Transverse colon (tissue), 4 donors: ENCODE results near the gene POMC. TPM values are rescaled to one million over a fixed set of nuclear protein-coding genes. Genes with fewer than 3 reads are reported as not detected.

Experiments
- DNase-seq: peaks from one replicate; pipeline ENCODE4 v3.0.0-alpha.2; 2019
- H3K27ac ChIP-seq, 4 donors: fragments of 200-600 bp; sonication (generic); 2 replicates each; pipeline ENCODE4 v1.5.1; 2016 to 2018; ENCODE audit warnings: inconsistent platforms in 4 of 4
- H3K27me3 ChIP-seq: fragments of 200-600 bp; sonication (generic); 2 replicates; pipeline ENCODE4 v1.5.1; 2017; ENCODE audit warnings: inconsistent platforms
- H3K36me3 ChIP-seq, 4 donors: fragments of 200-600 bp; sonication (generic); 2 replicates each; pipeline ENCODE4 v1.5.1; 2017 to 2019; ENCODE audit warnings: inconsistent platforms in 4 of 4
- H3K4me1 ChIP-seq, 4 donors: fragments of 200-600 bp; sonication (generic); 2 replicates each; pipeline ENCODE4 v1.5.1; 2017 to 2020; ENCODE audit warnings: inconsistent platforms in 4 of 4
- H3K4me3 ChIP-seq, 4 donors: fragments of 200-600 bp; sonication (generic); 1 replicate in 1 of 4; 2 replicates in 3 of 4; pipeline versions ENCODE4 v1.5.1 to v1.6.1; 2017 to 2019; ENCODE audit warnings: inconsistent platforms in 4 of 4
- H3K9me3 ChIP-seq, 2 donors: fragments of 200-600 bp; sonication (generic); 2 replicates each; pipeline ENCODE4 v1.5.1; 2017 to 2019; ENCODE audit warnings: inconsistent platforms in 2 of 2
- EP300 ChIP-seq: sonication (generic); formaldehyde crosslinking; IDR thresholded peaks from one replicate; pipeline ENCODE4 v1.6.1; 2017; ENCODE audit warnings: antibody characterized with exemption, low read depth
- POLR2A ChIP-seq: fragments of 450-650 bp; IDR thresholded peaks from one replicate; pipeline ENCODE4 v1.6.1; 2016; ENCODE audit warnings: antibody characterized with exemption, mild to moderate bottlenecking, moderate library complexity
- POLR2AphosphoS5 ChIP-seq, 3 donors: sonication (generic); formaldehyde crosslinking; IDR thresholded peaks; one replicate each; pipeline ENCODE4 v1.6.1; 2016; ENCODE audit warnings: antibody characterized with exemption in 3 of 3
- WGBS, 2 donors: methylation state at CpG; one replicate each; pipeline ENCODE4 v1.1.5; 2018; ENCODE audit warnings: low coverage in 1 of 2; 5-methylcytosine and 5-hydroxymethylcytosine counted together
- in situ Hi-C, 4 donors: fragments of 200-750 bp; cut with MboI; loops; one replicate each; pipeline versions ENCODE4 v1.15.0 to v1.15.1; 2017; ENCODE audit warnings: low sequenced_read_pairs in 3 of 4, low pct_ligation_motif_present in 1 of 4, low pct_unique_long_range_greater_than_20kb in 1 of 4
- intact Hi-C: fragments of 100-400 bp; cut with DNase I; formaldehyde crosslinking; loops from one replicate; pipeline ENCODE4 v1.15.1; 2023; ENCODE audit warnings: low total_unique reads
- total RNA-seq, 4 donors: library from RNA; depleted of rRNA; stranded (reverse); fragments of >200 nt; gene quantifications; one replicate each; pipeline ENCODE4 v1.1.0, GENCODE V29; 2016
- TF ChIP-seq, protein P1 (sequence below), 5 experiments: fragments of 200-600 bp in 3 of 5; fragments of 450-650 bp in 2 of 5; sonication (generic) in 3 of 5; IDR thresholded peaks; 1 replicate in 2 of 5; 2 replicates in 3 of 5; pipeline ENCODE4 v1.5.1; 2016 to 2017; ENCODE audit warnings: antibody characterized with exemption in 5 of 5, inconsistent platforms in 3 of 5, mild to moderate bottlenecking in 2 of 5, moderate library complexity in 1 of 5

The POMC gene
- total RNA-seq, 4 donors from 2014 or later: 7.9 to 9.0 TPM; not detected in 2

GRCh38 chr2:25201265-25201664, 32.9 kb upstream of the POMC start:
- H3K27ac ChIP-seq: no peak overlapping the region
- TF ChIP-seq EP300 (no peak), POLR2AphosphoS5 (IDR thresholded peaks at IDR 0.05) (no peak), POLR2A (no peak)
- TF ChIP-seq, protein P1, sequence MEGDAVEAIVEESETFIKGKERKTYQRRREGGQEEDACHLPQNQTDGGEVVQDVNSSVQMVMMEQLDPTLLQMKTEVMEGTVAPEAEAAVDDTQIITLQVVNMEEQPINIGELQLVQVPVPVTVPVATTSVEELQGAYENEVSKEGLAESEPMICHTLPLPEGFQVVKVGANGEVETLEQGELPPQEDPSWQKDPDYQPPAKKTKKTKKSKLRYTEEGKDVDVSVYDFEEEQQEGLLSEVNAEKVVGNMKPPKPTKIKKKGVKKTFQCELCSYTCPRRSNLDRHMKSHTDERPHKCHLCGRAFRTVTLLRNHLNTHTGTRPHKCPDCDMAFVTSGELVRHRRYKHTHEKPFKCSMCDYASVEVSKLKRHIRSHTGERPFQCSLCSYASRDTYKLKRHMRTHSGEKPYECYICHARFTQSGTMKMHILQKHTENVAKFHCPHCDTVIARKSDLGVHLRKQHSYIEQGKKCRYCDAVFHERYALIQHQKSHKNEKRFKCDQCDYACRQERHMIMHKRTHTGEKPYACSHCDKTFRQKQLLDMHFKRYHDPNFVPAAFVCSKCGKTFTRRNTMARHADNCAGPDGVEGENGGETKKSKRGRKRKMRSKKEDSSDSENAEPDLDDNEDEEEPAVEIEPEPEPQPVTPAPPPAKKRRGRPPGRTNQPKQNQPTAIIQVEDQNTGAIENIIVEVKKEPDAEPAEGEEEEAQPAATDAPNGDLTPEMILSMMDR (IDR thresholded peaks at IDR 0.05): no peak
- peaks cover 7% of the 10 kb centered on the region for H3K27me3 ChIP-seq
- DNase-seq: no peak
- in situ Hi-C loops: no loop called here
- intact Hi-C loops: no loop called here
- no peaks in the 10 kb centered on the region for H3K36me3 ChIP-seq
- no peaks in the 10 kb centered on the region for H3K9me3 ChIP-seq
- H3K4me3 ChIP-seq: no peak overlapping the region
- WGBS, 2 donors: 74 to 76% methylated on average over 4 to 6 of the region's 6 CpGs
- H3K4me1 ChIP-seq: peaks cover 0 to 8% (median 4%) of the 10 kb centered on the region in 4 donors

GRCh38 chr2:25198576-25198975, 30.2 kb upstream of the POMC start:
- Histone ChIP-seq H3K36me3 (no peaks in the 10 kb centered on the region), H3K27me3 (no peaks in the 10 kb centered on the region), H3K4me1 (peaks cover 0 to 8% (median 4%) of the 10 kb centered on the region in 4 donors), H3K27ac (no peak overlapping the region), H3K9me3 (no peaks in the 10 kb centered on the region), H3K4me3 (no peak overlapping the region)
- no peak for DNase-seq
- TF ChIP-seq, protein P1 (IDR thresholded peaks at IDR 0.05): no peak
- TF ChIP-seq POLR2A (no peak), EP300 (no peak), POLR2AphosphoS5 (IDR thresholded peaks at IDR 0.05) (no peak)
- WGBS, 2 donors: 50 to 56% methylated on average over 5 of the region's 5 CpGs
- intact Hi-C loops: no loop called here
- in situ Hi-C loops: no loop called here

DNA sequence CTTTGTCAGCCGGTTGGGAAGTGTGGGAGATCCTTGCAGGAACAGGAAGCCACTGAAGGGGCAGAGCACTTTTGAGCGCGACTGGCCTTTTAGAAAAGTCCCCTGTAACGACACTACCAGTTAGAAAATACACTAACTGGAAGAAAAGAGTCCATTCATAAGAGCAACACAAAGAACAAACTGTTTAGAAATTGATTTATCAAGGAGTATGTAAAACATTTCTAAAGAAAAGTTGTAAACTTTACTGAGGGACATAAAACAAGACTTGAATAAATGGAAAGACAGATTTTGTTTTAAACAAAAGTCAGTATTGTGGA, 29.8 kb upstream of the POMC start:
- TF ChIP-seq, protein P1 (IDR thresholded peaks at IDR 0.05): no peak
- TF ChIP-seq POLR2AphosphoS5 (IDR thresholded peaks at IDR 0.05) (no peak), POLR2A (no peak), EP300 (no peak)
- WGBS, 2 donors: 30 to 32% methylated on average over 4 of the region's 4 CpGs
- in situ Hi-C loops (no loop called here), intact Hi-C loops (no loop called here)
- DNase-seq: no peak
- H3K9me3 ChIP-seq: no peaks in the 10 kb centered on the region
- no peaks in the 10 kb centered on the region for H3K36me3 ChIP-seq
- H3K4me3 ChIP-seq: no peak overlapping the region
- H3K27me3 ChIP-seq: no peaks in the 10 kb centered on the region
- H3K4me1 ChIP-seq: peaks cover 0 to 8% (median 4%) of the 10 kb centered on the region in 4 donors
- H3K27ac ChIP-seq: no peak overlapping the region

DNA sequence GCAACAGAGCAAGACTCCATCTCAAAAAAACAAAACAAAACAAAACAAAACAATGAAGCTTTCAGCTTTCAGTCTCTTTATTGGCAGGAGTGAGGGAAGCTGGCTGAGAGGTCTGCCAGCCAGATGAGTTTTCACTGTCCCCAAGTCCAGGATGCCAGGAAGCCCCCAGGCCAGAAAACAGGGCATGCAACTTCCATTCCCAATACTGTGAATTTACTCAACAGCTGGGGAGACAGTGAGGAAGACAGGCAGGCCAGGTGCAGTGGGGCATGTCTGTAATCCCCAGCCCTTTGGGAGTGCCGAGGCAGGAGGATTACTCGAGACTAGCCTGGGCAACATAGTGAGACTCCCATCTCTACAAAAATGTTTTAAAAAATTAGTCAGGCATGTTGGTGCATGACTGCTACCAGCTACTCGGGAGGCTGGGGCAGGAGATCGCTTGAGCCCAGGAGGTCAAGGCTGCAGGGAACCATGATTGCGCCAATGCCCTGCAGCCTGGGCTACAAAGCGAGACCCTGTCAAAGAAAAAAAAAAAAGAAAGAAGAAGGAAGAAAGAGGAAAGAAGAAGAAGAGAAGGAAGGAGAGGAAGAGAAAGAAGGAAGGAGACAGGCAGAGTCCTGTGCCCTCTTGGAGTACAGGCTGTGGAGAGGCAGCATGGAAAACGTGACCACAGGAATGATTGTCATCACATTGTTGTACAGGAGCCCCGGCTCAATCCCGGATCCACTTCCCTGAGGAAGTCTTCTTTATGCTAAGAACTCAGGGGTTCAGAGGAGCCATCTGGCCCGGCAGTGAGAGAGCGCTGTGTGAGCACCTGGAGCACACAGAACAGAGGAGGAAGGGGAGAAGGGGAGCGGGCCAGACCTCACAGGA, 29.2 kb upstream of the POMC start:
- WGBS, 2 donors: 53 to 58% methylated on average over 9 to 12 of the region's 12 CpGs
- intact Hi-C loops: no loop called here

More for the DNA sequence above, 29.2 kb upstream of the POMC start:
- in situ Hi-C loops: no loop called here
- Histone ChIP-seq H3K4me3 (no peak overlapping the region), H3K9me3 (no peaks in the 10 kb centered on the region), H3K27ac (no peak overlapping the region), H3K4me1 (peaks cover 0 to 8% (median 4%) of the 10 kb centered on the region in 4 donors), H3K36me3 (no peaks in the 10 kb centered on the region), H3K27me3 (no peaks in the 10 kb centered on the region)
- DNase-seq: no peak
- TF ChIP-seq, protein P1 (IDR thresholded peaks at IDR 0.05): no peak
- TF ChIP-seq POLR2AphosphoS5 (IDR thresholded peaks at IDR 0.05) (no peak), POLR2A (no peak), EP300 (no peak)
